RPMI8226 (cell line): ENCODE measurements around the gene RIMBP2.
"Not testable (repeated sequence)": the region's sequence is repeated elsewhere in the genome, so short reads cannot be mapped to it uniquely, and the experiment has no call there.

Experiments
- DNase-seq: peaks from one replicate; pipeline ENCODE4 v3.0.0-alpha.2; 2015

The RIMBP2 gene

GRCh38 chr12:130703733-130704375 lies 12.2 kb downstream of the RIMBP2 start:
- DNase-seq: no peak

- no peak for DNase-seq
Observed at GRCh38 chr12:130702966-130703732, 12.9 kb downstream of the RIMBP2 start.

GRCh38 chr12:130701402-130701744 lies 14.7 kb downstream of the RIMBP2 start:
- peak; percentile 19 for DNase-seq

- DNase-seq: no peak
Observed at GRCh38 chr12:130700492-130701401, 15.4 kb downstream of the RIMBP2 start.

- DNase-seq: no peak
Observed at GRCh38 chr12:130698106-130698505, 18.0 kb downstream of the RIMBP2 start.

GRCh38 chr12:130696379-130697100 lies 19.6 kb downstream of the RIMBP2 start:
- DNase-seq: no peak

GRCh38 chr12:130695061-130695460 lies 21.0 kb downstream of the RIMBP2 start:
- DNase-seq: no peak

- DNase-seq: no peak
Observed at GRCh38 chr12:130689408-130690405, 26.4 kb downstream of the RIMBP2 start.

- DNase-seq: not testable (repeated sequence)
Observed at GRCh38 chr12:130688999-130689398, 27.1 kb downstream of the RIMBP2 start.

- DNase-seq: no peak
Observed at GRCh38 chr12:130687796-130688778, 28.0 kb downstream of the RIMBP2 start.

- no peak for DNase-seq
Observed at GRCh38 chr12:130687190-130687589, 28.9 kb downstream of the RIMBP2 start.

- DNase-seq: peak; percentile 24
Observed at GRCh38 chr12:130686511-130686991, 29.5 kb downstream of the RIMBP2 start.

GRCh38 chr12:130685850-130686249 lies 30.2 kb downstream of the RIMBP2 start:
- no peak for DNase-seq

- no peak for DNase-seq
Observed at GRCh38 chr12:130685250-130685787, 30.8 kb downstream of the RIMBP2 start.

- DNase-seq: no peak
Observed at GRCh38 chr12:130683811-130684210, 32.3 kb downstream of the RIMBP2 start.

GRCh38 chr12:130683080-130683479 lies 33.0 kb downstream of the RIMBP2 start:
- no peak for DNase-seq

- no peak for DNase-seq
Observed at GRCh38 chr12:130680451-130680990, 35.6 kb downstream of the RIMBP2 start.

- peak; percentile 67 for DNase-seq
Observed at GRCh38 chr12:130677957-130678558, 38.0 kb downstream of the RIMBP2 start.

GRCh38 chr12:130675791-130676190 lies 40.3 kb downstream of the RIMBP2 start:
- no peak for DNase-seq
